Naive B cell (primary cell): ENCODE results near the gene DYRK1B. TPM values are rescaled to one million over a fixed set of nuclear protein-coding genes. Genes with fewer than 3 reads are reported as not detected.

ENCODE experiments used
- ATAC-seq, 2 donors: fragments of 150-1000 bp; cut with Tn5 transposase; 2 replicates each; pipeline ENCODE4 v1.10.0; 2021; ENCODE audit warnings: low read depth in 2 of 2, mild to moderate bottlenecking in 2 of 2, moderate library complexity in 2 of 2
- DNase-seq: peaks from one replicate; pipeline ENCODE4 v3.0.0; 2022
- H3K27ac Mint-ChIP-seq, 6 donors: one replicate each; pipeline ENCODE4 v1.8.0; 2020 to 2022; ENCODE audit warnings: mild to moderate bottlenecking in 6 of 6, mixed read lengths in 6 of 6, moderate library complexity in 5 of 6, inconsistent platforms in 2 of 6
- H3K27me3 Mint-ChIP-seq, 3 donors: one replicate each; pipeline ENCODE4 v1.8.0; 2021 to 2022; ENCODE audit warnings: mixed read lengths in 3 of 3, mild to moderate bottlenecking in 1 of 3
- H3K36me3 Mint-ChIP-seq, 2 donors: one replicate each; pipeline ENCODE4 v1.8.0; 2020 to 2022; ENCODE audit warnings: mixed read lengths in 2 of 2, inconsistent platforms in 1 of 2, mild to moderate bottlenecking in 1 of 2
- H3K4me1 Mint-ChIP-seq, 3 donors: one replicate each; pipeline ENCODE4 v1.8.0; 2020 to 2022; ENCODE audit warnings: mixed read lengths in 3 of 3, inconsistent platforms in 1 of 3, mild to moderate bottlenecking in 1 of 3, moderate library complexity in 1 of 3
- H3K4me3 Mint-ChIP-seq, 8 donors: one replicate each; pipeline ENCODE4 v1.8.0; 2020 to 2022; ENCODE audit warnings: mild to moderate bottlenecking in 8 of 8, mixed read lengths in 8 of 8, moderate library complexity in 8 of 8, inconsistent platforms in 2 of 8
- H3K9me3 Mint-ChIP-seq, 7 donors: one replicate each; pipeline ENCODE4 v1.8.0; 2020 to 2022; ENCODE audit warnings: mixed read lengths in 7 of 7, mild to moderate bottlenecking in 5 of 7, inconsistent platforms in 2 of 7, moderate library complexity in 1 of 7
- polyA plus RNA-seq, 6 donors: library from polyadenylated mRNA; unstranded; fragments of 300-500 nt; fragmentation: Illumina TruSeq; gene quantifications; one replicate each; pipeline ENCODE4 v1.2.3, GENCODE V29; 2021; ENCODE audit warnings: low read depth in 6 of 6

Gene DYRK1B
- polyA plus RNA-seq, 6 donors from 2014 or later = 8.8 to 15.9 (median 10.5) TPM

DNA sequence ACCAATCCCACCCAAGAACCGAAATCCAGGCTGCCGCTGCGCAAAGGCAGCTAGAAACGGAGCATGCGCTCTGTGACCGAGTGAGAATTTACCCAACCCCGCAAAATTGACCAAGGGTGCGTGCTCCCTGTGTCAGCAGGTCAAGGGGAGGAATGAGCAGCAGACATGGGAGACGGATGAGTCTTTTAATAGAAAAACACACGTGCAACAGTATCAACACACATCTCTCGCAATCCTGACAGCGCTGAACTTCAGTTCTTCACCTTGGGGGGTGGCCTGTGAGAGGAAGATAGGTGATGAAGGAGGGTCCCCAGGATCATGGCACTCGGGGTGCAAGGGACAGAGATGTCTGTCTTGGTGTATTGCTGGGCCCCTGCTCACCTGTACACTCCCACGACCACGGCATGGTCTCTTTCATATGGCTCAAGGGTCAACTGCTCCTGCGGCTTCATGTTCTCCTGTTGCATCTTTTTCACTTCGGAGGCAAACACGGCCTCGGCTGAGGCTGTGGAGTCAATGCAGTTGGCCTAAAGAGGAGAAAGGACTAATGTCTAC, 402 bp upstream of the DYRK1B start:
- peaks cover 0 to 2% (median 0%) of the 10 kb centered on the region in 7 donors for H3K9me3 Mint-ChIP-seq
- ATAC-seq (no peak), DNase-seq (no peak)
- peak overlapping the region; percentile 88 to 97 (median 94) for H3K27ac Mint-ChIP-seq
- peak overlapping the region; percentile 69 to 96 (median 84) for H3K4me3 Mint-ChIP-seq
- H3K36me3 Mint-ChIP-seq = peaks cover 12 to 28% of the 10 kb centered on the region in 2 donors
- H3K27me3 Mint-ChIP-seq = no peaks in the 10 kb centered on the region
- H3K4me1 Mint-ChIP-seq = peaks cover 27 to 38% (median 27%) of the 10 kb centered on the region in 3 donors

DNA sequence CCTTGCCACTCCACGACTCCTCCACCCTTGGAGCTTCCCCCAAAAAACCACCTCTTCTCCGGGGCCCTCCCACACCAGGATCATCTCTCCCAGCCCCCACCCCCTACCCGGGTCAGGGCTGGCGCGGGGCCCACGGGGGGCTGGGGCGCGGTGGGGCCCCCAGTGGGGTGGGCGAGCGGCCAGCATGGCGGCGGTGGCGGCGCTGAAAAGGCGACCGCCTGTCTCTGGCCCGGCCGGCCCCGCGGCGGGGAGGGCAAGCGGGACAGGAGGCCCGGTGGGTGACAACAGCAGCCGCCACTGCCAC, 850 bp downstream of the DYRK1B start:
- ATAC-seq = no peak
- Mint-ChIP-seq H3K27ac (peak overlapping the region; percentile 80 to 94 (median 88)), H3K4me3 (peak overlapping the region; percentile 69 to 96 (median 87)), H3K36me3 (peaks cover 17 to 33% of the 10 kb centered on the region in 2 donors), H3K9me3 (peaks cover 0 to 2% (median 0%) of the 10 kb centered on the region in 7 donors), H3K27me3 (no peaks in the 10 kb centered on the region), H3K4me1 (peaks cover 34 to 46% (median 36%) of the 10 kb centered on the region in 3 donors)
- DNase-seq = no peak

DNA sequence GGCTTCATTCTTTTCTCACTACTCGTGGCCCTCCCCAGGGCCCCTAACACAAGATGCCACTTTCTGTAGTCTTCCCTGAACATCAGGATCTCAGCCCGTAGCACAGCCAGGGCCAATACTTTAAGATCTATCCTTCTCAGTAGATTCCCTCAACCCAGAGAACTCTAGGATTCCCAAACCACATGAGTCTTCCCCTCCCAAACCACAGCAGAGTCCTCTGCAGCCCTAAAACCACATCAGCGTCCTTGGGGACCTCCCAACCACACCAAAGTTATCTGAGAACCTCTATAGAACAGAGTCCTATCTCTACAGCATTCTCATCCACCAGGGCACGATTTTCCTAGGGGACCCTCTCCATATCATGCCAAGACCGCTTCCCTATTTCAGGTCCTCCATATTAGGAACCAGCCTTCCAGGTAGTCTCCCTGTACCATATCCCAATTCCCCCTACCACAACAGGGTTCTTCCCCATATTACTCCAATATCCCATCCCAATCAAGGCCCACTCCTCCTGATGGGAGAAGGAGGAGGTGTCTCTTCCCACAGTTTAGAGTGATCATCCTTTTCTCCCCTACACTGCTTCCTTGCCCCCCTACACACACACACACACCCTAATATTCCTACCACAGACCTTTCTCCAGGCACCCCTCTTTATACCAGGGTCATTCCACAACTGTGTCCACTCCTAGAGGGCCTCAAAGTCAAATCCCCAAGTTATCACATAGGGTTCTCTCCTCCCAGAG, 1.4 kb downstream of the DYRK1B start:
- Mint-ChIP-seq H3K4me1 (peaks cover 34 to 47% (median 40%) of the 10 kb centered on the region in 3 donors), H3K4me3 (peak overlapping the region; percentile 69 to 91 (median 86)), H3K9me3 (peaks cover 0 to 2% (median 0%) of the 10 kb centered on the region in 7 donors), H3K27me3 (no peaks in the 10 kb centered on the region), H3K36me3 (peaks cover 17 to 29% of the 10 kb centered on the region in 2 donors), H3K27ac (peak overlapping the region; percentile 80 to 94 (median 88))
- DNase-seq (no peak), ATAC-seq (no peak)

DNA sequence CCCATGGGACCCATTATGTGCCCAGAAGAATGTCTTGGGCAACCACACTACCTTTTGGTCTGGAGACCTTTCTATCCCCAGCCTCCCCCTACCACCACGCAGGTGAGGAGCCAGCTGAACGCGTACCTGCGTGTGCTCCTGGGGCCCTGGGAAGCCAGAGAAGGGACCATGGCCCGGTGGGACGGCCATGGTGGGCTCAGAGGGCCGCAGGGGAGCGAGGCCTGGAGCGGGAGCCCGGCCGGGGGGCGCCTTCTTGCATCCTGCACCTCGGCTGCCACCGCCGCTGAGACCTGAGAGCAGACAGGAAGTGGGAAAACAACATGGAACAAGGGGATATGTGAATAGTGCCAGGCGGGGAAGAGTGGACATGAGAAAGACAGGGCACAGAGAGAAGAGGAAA, 2.3 kb downstream of the DYRK1B start:
- peaks cover 34 to 47% (median 40%) of the 10 kb centered on the region in 3 donors for H3K4me1 Mint-ChIP-seq

DNA sequence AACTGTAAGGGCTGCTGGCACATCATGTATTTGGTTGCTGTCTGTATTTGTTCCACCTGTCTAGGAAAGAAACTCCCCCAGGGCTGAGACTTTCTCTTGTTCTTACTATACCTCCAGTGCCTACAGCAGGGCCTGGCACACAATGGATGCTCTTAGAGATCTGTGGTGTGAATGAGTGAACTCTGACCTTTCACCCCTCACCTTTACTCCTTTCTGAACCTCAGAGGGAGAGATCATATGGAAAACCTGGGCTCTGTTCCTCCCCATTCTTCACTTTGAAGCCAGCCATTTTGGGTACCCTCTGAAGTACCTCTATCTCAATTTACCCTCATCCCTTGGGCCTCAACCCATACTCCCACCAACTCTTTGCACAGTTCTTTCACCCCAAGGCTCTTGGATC, 3.1 kb downstream of the DYRK1B start:
- ATAC-seq (no peak), DNase-seq (no peak)
- peak overlapping the region in 2 of 8 donors; percentile 10 to 75 for H3K4me3 Mint-ChIP-seq
- peak overlapping the region in 5 of 6 donors; percentile 49 to 94 (median 56) for H3K27ac Mint-ChIP-seq
- H3K27me3 Mint-ChIP-seq = no peaks in the 10 kb centered on the region
- peaks cover 12 to 17% of the 10 kb centered on the region in 2 donors for H3K36me3 Mint-ChIP-seq
- H3K9me3 Mint-ChIP-seq = peaks cover 0 to 2% (median 0%) of the 10 kb centered on the region in 7 donors
- H3K4me1 Mint-ChIP-seq = peaks cover 34 to 47% (median 43%) of the 10 kb centered on the region in 3 donors

More for the DNA sequence above, 2.3 kb downstream of the DYRK1B start:
- DNase-seq (no peak), ATAC-seq (no peak)
- H3K4me3 Mint-ChIP-seq = peak overlapping the region in 7 of 8 donors; percentile 71 to 91 (median 87)
- no peaks in the 10 kb centered on the region for H3K27me3 Mint-ChIP-seq
- H3K27ac Mint-ChIP-seq = peak overlapping the region in 3 of 6 donors; percentile 67 to 94 (median 88)
- H3K36me3 Mint-ChIP-seq = peaks cover 13 to 21% of the 10 kb centered on the region in 2 donors
- peaks cover 0 to 2% (median 0%) of the 10 kb centered on the region in 7 donors for H3K9me3 Mint-ChIP-seq

DNA sequence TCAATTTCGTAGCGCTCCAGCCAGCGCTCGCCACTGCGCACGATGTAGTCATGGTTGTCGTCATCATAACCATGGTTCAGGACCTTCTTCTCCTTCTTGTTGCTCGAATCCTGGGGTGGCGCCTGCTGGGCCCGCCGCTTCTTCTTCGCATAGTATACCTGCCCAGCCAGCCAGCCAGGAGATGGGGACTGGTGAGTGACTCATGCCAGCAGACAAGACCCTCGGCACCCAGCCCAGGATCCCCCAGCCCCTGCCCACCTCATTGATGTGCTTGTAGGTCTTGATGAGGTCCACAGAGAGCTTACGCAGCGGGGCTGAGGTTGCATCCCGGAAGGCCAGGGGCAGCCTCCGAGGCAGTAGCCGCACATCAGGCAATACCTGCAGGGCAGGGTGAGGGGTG, 3.6 kb downstream of the DYRK1B start:
- H3K36me3 Mint-ChIP-seq = peaks cover 12 to 17% of the 10 kb centered on the region in 2 donors
- no peaks in the 10 kb centered on the region for H3K27me3 Mint-ChIP-seq
- no peak for DNase-seq
- H3K9me3 Mint-ChIP-seq = peaks cover 0 to 2% (median 0%) of the 10 kb centered on the region in 7 donors
- peaks cover 34 to 47% (median 43%) of the 10 kb centered on the region in 3 donors for H3K4me1 Mint-ChIP-seq
- H3K27ac Mint-ChIP-seq = peak overlapping the region in 2 of 6 donors; percentile 49 to 51
- H3K4me3 Mint-ChIP-seq = peak overlapping the region in 2 of 8 donors; percentile 12 to 75
- ATAC-seq = no peak

DNA sequence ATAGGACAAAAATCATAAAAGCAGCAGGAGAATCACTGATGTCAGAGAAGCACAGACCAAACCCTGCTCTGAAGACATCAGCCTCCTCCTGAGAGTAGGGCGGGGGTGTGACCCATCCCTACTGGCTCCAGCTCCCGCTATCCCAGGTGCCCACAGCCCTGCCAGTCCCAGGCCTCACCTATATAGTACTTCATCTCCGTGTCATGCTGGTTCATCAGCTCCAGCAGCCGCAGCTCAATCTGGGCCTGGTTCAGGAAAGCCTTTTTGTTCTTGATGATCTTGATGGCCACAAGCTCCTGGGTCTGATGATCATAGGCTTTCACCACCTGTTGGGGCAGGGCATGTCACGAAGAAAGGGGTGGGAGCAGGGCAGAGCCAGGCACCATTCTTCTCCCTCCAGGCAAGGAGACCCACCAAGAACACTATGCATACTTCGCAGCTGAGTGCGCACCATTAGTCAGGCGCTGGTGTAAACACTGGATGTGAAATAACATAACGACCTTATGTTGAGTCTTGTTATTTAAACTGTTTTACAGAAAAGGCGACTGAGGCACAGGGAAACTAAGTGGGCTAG, 4.2 kb downstream of the DYRK1B start:
- H3K27me3 Mint-ChIP-seq = no peaks in the 10 kb centered on the region
- H3K36me3 Mint-ChIP-seq = peaks cover 12 to 17% of the 10 kb centered on the region in 2 donors
- H3K9me3 Mint-ChIP-seq = peaks cover 0 to 2% (median 0%) of the 10 kb centered on the region in 7 donors
- peaks cover 34 to 47% (median 43%) of the 10 kb centered on the region in 3 donors for H3K4me1 Mint-ChIP-seq
- DNase-seq (no peak), ATAC-seq (no peak)
- H3K27ac Mint-ChIP-seq = peak overlapping the region in 2 of 6 donors; percentile 51 to 57
- H3K4me3 Mint-ChIP-seq = peak overlapping the region in 1 of 8 donors; percentile 53

DNA sequence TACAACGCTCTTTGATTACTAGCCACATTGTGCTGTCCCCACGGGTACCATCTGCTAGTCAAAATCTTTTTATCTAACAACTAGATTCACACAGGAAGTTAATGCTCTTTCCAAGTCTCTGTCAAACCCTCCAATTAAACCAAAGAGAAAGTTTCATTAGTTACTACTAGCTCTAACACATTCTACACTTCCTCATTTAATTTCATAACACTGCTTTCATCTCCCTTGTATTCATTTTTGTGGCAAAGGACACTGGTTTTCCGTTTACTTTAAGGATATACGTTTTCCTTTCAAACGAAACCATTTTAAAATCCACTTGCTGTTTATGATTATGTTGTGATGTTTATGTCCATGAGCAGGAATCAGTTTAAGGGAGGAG, 5.3 kb downstream of the DYRK1B start:
- no peak for ATAC-seq
- Mint-ChIP-seq H3K4me1 (peaks cover 29 to 39% (median 34%) of the 10 kb centered on the region in 3 donors), H3K27me3 (no peaks in the 10 kb centered on the region), H3K27ac (peak overlapping the region in 5 of 6 donors; percentile 13 to 84 (median 68)), H3K36me3 (peaks cover 8 to 9% of the 10 kb centered on the region in 2 donors), H3K9me3 (no peaks in the 10 kb centered on the region), H3K4me3 (peak overlapping the region in 3 of 8 donors; percentile 10 to 69 (median 59))
- DNase-seq = no peak

DNA sequence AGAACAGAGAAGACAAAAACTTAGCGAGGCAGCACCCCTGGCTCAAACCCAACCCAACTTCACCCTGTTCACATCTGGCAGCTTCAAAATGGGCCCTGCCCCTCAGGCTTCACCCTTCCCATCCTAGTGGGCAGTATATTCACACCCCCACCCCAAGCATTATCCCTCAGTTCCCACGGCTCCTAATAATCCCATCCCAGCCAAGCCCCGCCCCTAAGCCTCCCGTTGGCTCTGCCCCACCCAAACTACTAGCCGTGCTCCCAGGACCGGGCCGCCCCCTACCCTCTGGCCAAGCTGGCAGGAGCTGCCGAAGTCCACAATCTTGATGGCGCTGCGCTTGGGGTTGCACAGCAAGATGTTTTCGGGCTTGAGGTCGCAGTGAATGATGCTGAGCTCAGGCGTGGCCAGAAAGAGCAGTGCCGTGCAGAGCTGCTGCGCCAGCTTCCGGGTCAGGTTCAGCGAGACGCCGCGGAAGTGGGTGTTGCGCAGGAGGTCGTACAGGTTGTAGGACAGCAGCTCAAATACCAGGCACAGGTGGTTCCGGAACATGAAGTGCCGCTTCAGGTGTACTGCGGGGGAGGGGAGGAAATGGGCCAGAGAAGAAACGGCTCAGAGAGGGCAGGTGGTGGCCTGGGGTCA, 5.8 kb downstream of the DYRK1B start:
- peaks cover 8 to 9% of the 10 kb centered on the region in 2 donors for H3K36me3 Mint-ChIP-seq
- DNase-seq (no peak), ATAC-seq (no peak)
- no peaks in the 10 kb centered on the region for H3K9me3 Mint-ChIP-seq
- peaks cover 29 to 39% (median 34%) of the 10 kb centered on the region in 3 donors for H3K4me1 Mint-ChIP-seq
- peak overlapping the region in 4 of 8 donors; percentile 32 to 69 (median 55) for H3K4me3 Mint-ChIP-seq
- no peaks in the 10 kb centered on the region for H3K27me3 Mint-ChIP-seq
- peak overlapping the region in 5 of 6 donors; percentile 13 to 84 (median 68) for H3K27ac Mint-ChIP-seq

DNA sequence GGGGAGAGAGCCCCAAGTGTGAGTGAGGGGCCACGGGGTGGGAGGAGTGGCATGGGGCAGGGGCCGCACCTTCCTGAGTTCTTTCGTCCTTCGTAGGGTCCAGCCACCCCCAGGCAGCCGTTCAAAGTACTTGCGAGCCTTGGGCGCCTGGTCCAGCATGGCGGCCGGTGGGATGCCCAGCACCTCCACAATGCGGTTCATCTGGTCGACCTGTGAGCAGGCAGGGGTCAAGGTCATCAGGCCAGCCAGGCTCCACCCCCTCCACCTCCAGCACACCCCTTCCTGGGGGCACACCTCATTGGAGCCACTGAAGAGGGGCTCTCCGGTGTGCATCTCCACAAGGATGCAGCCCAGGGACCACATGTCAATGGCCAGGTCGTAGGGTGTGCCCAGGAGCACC, 6.7 kb downstream of the DYRK1B start:
- no peak for ATAC-seq
- peaks cover 8 to 9% of the 10 kb centered on the region in 2 donors for H3K36me3 Mint-ChIP-seq
- no peak for DNase-seq
- H3K9me3 Mint-ChIP-seq = no peaks in the 10 kb centered on the region
- H3K27me3 Mint-ChIP-seq = no peaks in the 10 kb centered on the region
- no peak overlapping the region for H3K27ac Mint-ChIP-seq
- H3K4me1 Mint-ChIP-seq = peaks cover 20 to 30% (median 26%) of the 10 kb centered on the region in 3 donors
- peak overlapping the region in 1 of 8 donors; percentile 20 for H3K4me3 Mint-ChIP-seq

DNA sequence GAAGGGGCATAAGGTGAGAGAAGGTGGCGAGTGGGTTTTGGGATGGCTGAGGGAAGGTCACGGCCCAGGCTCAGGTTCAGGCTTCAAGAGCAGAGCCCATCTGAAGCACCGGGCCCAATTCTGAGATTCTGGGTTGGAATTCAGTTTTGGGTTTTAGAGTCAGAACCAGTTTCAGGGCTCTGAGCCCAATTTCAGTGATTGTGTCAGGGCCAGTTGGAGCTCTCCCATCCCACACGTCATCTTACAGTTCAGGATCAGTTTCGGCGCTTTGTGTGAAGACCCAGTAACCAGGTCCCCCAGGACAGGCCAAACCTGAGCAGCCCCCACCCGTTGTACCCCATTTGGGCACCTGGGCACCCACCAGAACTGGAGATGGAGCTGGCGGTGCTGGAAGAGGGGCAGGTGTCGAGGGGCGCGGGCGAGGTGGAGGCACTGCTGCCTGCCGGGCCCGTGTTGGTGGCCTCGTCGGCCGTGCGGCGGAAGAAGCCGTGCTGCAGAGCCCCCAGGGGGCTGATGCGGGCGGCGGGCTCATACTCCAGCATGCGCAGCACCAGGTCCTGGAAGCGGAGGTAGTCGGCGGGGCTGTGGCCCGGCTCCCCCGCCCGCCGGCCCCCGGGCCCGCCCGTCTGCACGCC, 7.5 kb downstream of the DYRK1B start:
- H3K4me3 Mint-ChIP-seq = peak overlapping the region in 1 of 8 donors; percentile 9
- H3K36me3 Mint-ChIP-seq = peaks cover 8 to 9% of the 10 kb centered on the region in 2 donors

DNA sequence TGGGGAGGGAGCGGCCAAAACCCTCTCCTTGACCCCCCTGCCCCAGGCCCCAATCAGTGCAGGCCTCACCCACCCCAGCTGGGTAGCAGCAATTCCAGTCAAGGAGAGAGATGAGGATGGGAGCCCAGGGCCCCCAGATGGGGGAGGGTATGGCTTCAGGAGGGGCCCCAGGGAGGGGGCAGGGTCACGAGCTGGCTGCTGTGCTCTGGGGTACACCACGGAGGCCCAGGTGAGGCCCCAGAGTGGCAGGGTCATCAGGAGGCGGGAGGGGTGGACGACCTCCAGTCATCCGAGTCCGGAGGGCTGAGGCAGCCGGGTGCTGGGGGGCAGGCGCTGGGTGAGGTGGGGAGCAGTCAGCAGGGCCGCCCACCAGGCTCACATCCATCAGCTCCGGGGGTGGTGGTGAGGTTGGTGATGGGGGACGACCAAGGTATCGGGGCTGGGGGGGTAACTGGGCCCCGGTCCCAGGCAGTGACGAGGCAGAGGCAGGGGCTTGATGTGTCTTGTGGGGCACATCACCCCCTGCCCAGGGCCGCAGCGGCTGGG, 8.4 kb downstream of the DYRK1B start:
- no peaks in the 10 kb centered on the region for H3K9me3 Mint-ChIP-seq
- peaks cover 8 to 9% of the 10 kb centered on the region in 2 donors for H3K36me3 Mint-ChIP-seq
- H3K4me3 Mint-ChIP-seq = peak overlapping the region in 1 of 8 donors; percentile 63
- ATAC-seq = no peak
- H3K27ac Mint-ChIP-seq = peak overlapping the region in 1 of 6 donors; percentile 47
- no peak for DNase-seq
- H3K27me3 Mint-ChIP-seq = no peaks in the 10 kb centered on the region
- peaks cover 7 to 17% (median 15%) of the 10 kb centered on the region in 3 donors for H3K4me1 Mint-ChIP-seq

More for the DNA sequence above, 7.5 kb downstream of the DYRK1B start:
- DNase-seq (no peak), ATAC-seq (no peak)
- H3K27ac Mint-ChIP-seq = peak overlapping the region in 2 of 6 donors; percentile 41 to 49
- peaks cover 14 to 23% (median 22%) of the 10 kb centered on the region in 3 donors for H3K4me1 Mint-ChIP-seq
- H3K9me3 Mint-ChIP-seq = no peaks in the 10 kb centered on the region
- no peaks in the 10 kb centered on the region for H3K27me3 Mint-ChIP-seq
